Measurements from ENCODE around the gene RYR1. TPM values are rescaled to one million over a fixed set of nuclear protein-coding genes. Genes with fewer than 3 reads are reported as not detected.

The RYR1 gene
- total and polyA plus RNA-seq, 2 of the 13 experiments (the other 11 are each of a cell fraction or from before 2014, with no cell fraction given) = 0.03 TPM; not detected in 1

DNA sequence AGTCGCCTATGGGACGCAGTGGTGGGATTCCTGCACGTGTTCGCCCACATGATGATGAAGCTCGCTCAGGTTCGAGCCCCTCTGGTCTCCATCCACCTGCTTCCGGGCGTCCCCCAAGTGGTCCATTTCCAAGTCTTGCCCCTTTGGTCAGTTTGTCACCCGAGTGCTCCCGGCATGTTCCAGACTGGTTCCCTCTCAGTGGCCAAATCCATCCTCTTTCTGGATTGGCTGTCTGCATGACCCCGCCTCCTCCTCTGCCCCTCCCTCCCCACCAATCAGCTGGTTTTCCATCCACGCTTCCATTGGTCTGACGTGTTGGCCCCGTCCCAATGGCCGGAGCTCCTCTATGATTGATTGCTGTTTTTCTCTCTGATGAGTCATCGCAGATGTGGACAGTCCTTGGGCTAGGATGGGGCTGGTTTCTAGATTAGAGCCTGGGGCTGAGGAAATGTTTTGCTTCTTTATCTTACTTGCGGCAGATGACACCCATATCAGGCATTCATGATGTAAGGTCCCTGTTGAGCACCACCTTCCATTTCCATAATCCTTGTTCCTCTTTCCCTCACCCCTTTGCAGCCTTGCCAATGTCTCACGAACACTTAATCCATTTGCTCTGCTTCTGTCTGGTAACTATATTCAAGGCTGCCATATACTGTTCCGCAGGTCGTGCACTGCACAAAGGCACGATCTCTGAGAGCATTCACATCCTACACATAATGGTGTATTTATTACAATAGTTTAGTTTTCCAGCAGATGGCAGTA, 110.5 kb downstream of the RYR1 start (continued):
- TF ChIP-seq, protein P1, sequence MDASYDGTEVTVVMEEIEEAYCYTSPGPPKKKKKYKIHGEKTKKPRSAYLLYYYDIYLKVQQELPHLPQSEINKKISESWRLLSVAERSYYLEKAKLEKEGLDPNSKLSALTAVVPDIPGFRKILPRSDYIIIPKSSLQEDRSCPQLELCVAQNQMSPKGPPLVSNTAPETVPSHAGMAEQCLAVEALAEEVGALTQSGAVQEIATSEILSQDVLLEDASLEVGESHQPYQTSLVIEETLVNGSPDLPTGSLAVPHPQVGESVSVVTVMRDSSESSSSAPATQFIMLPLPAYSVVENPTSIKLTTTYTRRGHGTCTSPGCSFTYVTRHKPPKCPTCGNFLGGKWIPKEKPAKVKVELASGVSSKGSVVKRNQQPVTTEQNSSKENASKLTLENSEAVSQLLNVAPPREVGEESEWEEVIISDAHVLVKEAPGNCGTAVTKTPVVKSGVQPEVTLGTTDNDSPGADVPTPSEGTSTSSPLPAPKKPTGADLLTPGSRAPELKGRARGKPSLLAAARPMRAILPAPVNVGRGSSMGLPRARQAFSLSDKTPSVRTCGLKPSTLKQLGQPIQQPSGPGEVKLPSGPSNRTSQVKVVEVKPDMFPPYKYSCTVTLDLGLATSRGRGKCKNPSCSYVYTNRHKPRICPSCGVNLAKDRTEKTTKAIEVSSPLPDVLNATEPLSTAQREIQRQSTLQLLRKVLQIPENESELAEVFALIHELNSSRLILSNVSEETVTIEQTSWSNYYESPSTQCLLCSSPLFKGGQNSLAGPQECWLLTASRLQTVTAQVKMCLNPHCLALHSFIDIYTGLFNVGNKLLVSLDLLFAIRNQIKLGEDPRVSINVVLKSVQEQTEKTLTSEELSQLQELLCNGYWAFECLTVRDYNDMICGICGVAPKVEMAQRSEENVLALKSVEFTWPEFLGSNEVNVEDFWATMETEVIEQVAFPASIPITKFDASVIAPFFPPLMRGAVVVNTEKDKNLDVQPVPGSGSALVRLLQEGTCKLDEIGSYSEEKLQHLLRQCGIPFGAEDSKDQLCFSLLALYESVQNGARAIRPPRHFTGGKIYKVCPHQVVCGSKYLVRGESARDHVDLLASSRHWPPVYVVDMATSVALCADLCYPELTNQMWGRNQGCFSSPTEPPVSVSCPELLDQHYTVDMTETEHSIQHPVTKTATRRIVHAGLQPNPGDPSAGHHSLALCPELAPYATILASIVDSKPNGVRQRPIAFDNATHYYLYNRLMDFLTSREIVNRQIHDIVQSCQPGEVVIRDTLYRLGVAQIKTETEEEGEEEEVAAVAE (CRISPR knock-in tag; IDR thresholded peaks at IDR 0.05; ENCODE audit: borderline replicate concordance) = 0 out of 2 replicates have a peak, but pooled peaks have one; percentile 35
- no peak for TF ChIP-seq ZNF34 (CRISPR knock-in tag; IDR thresholded peaks at IDR 0.05; ENCODE audit: borderline replicate concordance)
- TF ChIP-seq, protein P2, sequence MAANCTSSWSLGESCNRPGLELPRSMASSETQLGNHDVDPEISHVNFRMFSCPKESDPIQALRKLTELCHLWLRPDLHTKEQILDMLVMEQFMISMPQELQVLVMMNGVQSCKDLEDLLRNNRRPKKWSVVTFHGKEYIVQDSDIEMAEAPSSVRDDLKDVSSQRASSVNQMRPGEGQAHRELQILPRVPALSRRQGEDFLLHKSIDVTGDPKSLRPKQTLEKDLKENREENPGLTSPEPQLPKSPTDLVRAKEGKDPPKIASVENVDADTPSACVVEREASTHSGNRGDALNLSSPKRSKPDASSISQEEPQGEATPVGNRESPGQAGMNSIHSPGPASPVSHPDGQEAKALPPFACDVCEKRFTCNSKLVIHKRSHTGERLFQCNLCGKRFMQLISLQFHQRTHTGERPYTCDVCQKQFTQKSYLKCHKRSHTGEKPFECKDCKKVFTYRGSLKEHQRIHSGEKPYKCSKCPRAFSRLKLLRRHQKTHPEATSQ (CRISPR knock-in tag; IDR thresholded peaks at IDR 0.05; ENCODE audit: borderline replicate concordance) = no peak
- peak; percentile 98 for TF ChIP-seq HOXA5 (CRISPR knock-in tag; IDR thresholded peaks at IDR 0.05)
- TF ChIP-seq ZBTB7B (CRISPR knock-in tag; IDR thresholded peaks at IDR 0.05) = no peak
- TF ChIP-seq, protein P3, sequence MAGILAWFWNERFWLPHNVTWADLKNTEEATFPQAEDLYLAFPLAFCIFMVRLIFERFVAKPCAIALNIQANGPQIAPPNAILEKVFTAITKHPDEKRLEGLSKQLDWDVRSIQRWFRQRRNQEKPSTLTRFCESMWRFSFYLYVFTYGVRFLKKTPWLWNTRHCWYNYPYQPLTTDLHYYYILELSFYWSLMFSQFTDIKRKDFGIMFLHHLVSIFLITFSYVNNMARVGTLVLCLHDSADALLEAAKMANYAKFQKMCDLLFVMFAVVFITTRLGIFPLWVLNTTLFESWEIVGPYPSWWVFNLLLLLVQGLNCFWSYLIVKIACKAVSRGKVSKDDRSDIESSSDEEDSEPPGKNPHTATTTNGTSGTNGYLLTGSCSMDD (CRISPR knock-in tag; IDR thresholded peaks at IDR 0.05) = no peak
- no peak for TF ChIP-seq HES4 (CRISPR knock-in tag; IDR thresholded peaks at IDR 0.05; ENCODE audit: borderline replicate concordance)
- no peak for TF ChIP-seq TBX3 (IDR thresholded peaks at IDR 0.05; ENCODE audit: borderline replicate concordance)
- no peak for TF ChIP-seq NFKB2 (CRISPR knock-in tag; IDR thresholded peaks at IDR 0.05; ENCODE audit: borderline replicate concordance)
- TF ChIP-seq, protein P4, sequence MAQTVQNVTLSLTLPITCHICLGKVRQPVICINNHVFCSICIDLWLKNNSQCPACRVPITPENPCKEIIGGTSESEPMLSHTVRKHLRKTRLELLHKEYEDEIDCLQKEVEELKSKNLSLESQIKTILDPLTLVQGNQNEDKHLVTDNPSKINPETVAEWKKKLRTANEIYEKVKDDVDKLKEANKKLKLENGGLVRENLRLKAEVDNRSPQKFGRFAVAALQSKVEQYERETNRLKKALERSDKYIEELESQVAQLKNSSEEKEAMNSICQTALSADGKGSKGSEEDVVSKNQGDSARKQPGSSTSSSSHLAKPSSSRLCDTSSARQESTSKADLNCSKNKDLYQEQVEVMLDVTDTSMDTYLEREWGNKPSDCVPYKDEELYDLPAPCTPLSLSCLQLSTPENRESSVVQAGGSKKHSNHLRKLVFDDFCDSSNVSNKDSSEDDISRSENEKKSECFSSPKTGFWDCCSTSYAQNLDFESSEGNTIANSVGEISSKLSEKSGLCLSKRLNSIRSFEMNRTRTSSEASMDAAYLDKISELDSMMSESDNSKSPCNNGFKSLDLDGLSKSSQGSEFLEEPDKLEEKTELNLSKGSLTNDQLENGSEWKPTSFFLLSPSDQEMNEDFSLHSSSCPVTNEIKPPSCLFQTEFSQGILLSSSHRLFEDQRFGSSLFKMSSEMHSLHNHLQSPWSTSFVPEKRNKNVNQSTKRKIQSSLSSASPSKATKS (CRISPR knock-in tag; IDR thresholded peaks at IDR 0.05) = no peak
- TF ChIP-seq TMF1 (CRISPR knock-in tag; IDR thresholded peaks at IDR 0.05; ENCODE audit: low read depth) = no peak
- TF ChIP-seq, protein P5, sequence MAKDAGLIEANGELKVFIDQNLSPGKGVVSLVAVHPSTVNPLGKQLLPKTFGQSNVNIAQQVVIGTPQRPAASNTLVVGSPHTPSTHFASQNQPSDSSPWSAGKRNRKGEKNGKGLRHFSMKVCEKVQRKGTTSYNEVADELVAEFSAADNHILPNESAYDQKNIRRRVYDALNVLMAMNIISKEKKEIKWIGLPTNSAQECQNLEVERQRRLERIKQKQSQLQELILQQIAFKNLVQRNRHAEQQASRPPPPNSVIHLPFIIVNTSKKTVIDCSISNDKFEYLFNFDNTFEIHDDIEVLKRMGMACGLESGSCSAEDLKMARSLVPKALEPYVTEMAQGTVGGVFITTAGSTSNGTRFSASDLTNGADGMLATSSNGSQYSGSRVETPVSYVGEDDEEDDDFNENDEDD (CRISPR knock-in tag; IDR thresholded peaks at IDR 0.05; ENCODE audit: borderline replicate concordance) = no peak
- no peak for TF ChIP-seq ZSCAN31 (CRISPR knock-in tag; IDR thresholded peaks at IDR 0.05; ENCODE audit: low read depth)
- no peak for TF ChIP-seq DNMT1 (CRISPR knock-in tag; IDR thresholded peaks at IDR 0.05)
- TF ChIP-seq ZNF180 (CRISPR knock-in tag; IDR thresholded peaks at IDR 0.05; ENCODE audit: borderline replicate concordance, low read depth) = no peak
- no peak for TF ChIP-seq NKX3-1 (CRISPR knock-in tag; IDR thresholded peaks at IDR 0.05)
- no peak for TF ChIP-seq ZFP37 (CRISPR knock-in tag; IDR thresholded peaks at IDR 0.05; ENCODE audit: borderline replicate concordance)
- TF ChIP-seq SATB2 (CRISPR knock-in tag; IDR thresholded peaks at IDR 0.05) = no peak
- TF ChIP-seq ZNF549 (CRISPR knock-in tag; IDR thresholded peaks at IDR 0.05) = no peak
